IMR-90 (cell line): ENCODE measurements around the gene STAP2. TPM values are rescaled to one million over a fixed set of nuclear protein-coding genes. Genes with fewer than 3 reads are reported as not detected.
A peak's percentile ranks its signal among the peaks of the same experiment; 100 is the strongest.

Experiments used
- ATAC-seq: fragments of 200-7000 bp; cut with Tn5 transposase; 2 replicates; pipeline ENCODE4 v1.9.1; 2020; ENCODE audit warnings: low read depth, mild to moderate bottlenecking, moderate library complexity
- BruUV-seq: library from RNA; stranded (reverse); fragments of 400-500 nt; replicated peaks from 2 replicates; lab custom pipeline; 2021; lab: Mats Ljungman, UMichigan
- CTCF ChIA-PET: fragments of 300-600 bp; formaldehyde crosslinking; extraction: SDS; loops from one replicate; lab custom pipeline; 2021; ENCODE audit warnings: antibody characterized with exemption; lab: Yijun Ruan, JAX
- POLR2A ChIA-PET: fragments of 300-600 bp; sonication (Branson Sonifier 250); formaldehyde crosslinking; loops from one replicate; lab custom pipeline; 2022; ENCODE audit warnings: antibody characterized with exemption; ENCODE audit not compliant: unreplicated experiment; lab: Charles Lee
- DNase-seq: peaks from one replicate; pipeline ENCODE4 v3.0.0; 2013
- H2AFZ ChIP-seq: replicated peaks from 2 replicates; pipeline ENCODE3; 2013; ENCODE audit warnings: low read length, mild to moderate bottlenecking; ENCODE audit not compliant: poor library complexity
- H2AK5ac ChIP-seq: 2 replicates; pipeline ENCODE4 v1.6.1; 2013; ENCODE audit warnings: low read depth, low read length, inconsistent platforms
- H2AK9ac ChIP-seq: replicated peaks from 2 replicates; pipeline ENCODE3; 2013; ENCODE audit warnings: mild to moderate bottlenecking, low read depth, low read length, moderate library complexity; ENCODE audit not compliant: poor library complexity
- H2BK120ac ChIP-seq: 2 replicates; pipeline ENCODE4 v1.6.1; 2013; ENCODE audit warnings: low read depth, low read length, inconsistent platforms
- H2BK15ac ChIP-seq: 3 replicates; pipeline ENCODE4 v1.6.1; 2013; ENCODE audit warnings: low read depth, low read length, inconsistent platforms
- H2BK20ac ChIP-seq: 2 replicates; pipeline ENCODE4 v1.6.1; 2013; ENCODE audit warnings: low read depth, mild to moderate bottlenecking, inconsistent platforms, low read length, moderate library complexity
- H2BK5ac ChIP-seq: 2 replicates; pipeline ENCODE4 v1.6.1; 2013; ENCODE audit warnings: mild to moderate bottlenecking, low read depth, low read length, inconsistent platforms; ENCODE audit not compliant: poor library complexity, severe bottlenecking
- H3K14ac ChIP-seq: replicated peaks from 2 replicates; pipeline ENCODE4 v1.6.1; 2013; ENCODE audit warnings: low read depth, low read length, inconsistent platforms
- H3K18ac ChIP-seq: 2 replicates; pipeline ENCODE4 v1.6.1; 2013; ENCODE audit warnings: low read depth, low read length, control low read depth
- H3K23ac ChIP-seq: 2 replicates; pipeline ENCODE4 v1.6.1; 2013; ENCODE audit warnings: low read depth, low read length, inconsistent platforms
- H3K27ac ChIP-seq: 2 replicates; pipeline ENCODE4 v1.5.1; 2013; ENCODE audit warnings: mild to moderate bottlenecking, control low read depth, low read length; ENCODE audit not compliant: insufficient read depth
- H3K27me3 ChIP-seq: 2 replicates; pipeline ENCODE4 v1.6.1; 2013; ENCODE audit warnings: low read length; ENCODE audit not compliant: control insufficient read depth, insufficient read depth
- H3K36me3 ChIP-seq: 2 replicates; pipeline ENCODE4 v1.6.1; 2013; ENCODE audit warnings: low read length, mixed read lengths; ENCODE audit not compliant: control insufficient read depth, insufficient read depth
- H3K4ac ChIP-seq: 2 replicates; pipeline ENCODE4 v1.6.1; 2013; ENCODE audit warnings: low read depth, low read length, inconsistent platforms
- H3K4me1 ChIP-seq: 2 replicates; pipeline ENCODE4 v1.6.1; 2013; ENCODE audit warnings: low read length, mixed read lengths; ENCODE audit not compliant: control insufficient read depth, insufficient read depth
- H3K4me2 ChIP-seq: 2 replicates; pipeline ENCODE4 v1.6.1; 2013; ENCODE audit warnings: low read depth, mild to moderate bottlenecking, control low read depth, low read length, moderate library complexity
- H3K4me3 ChIP-seq: 2 replicates; pipeline ENCODE4 v1.5.1; 2013; ENCODE audit warnings: low read depth, mild to moderate bottlenecking, control low read depth, low read length, moderate library complexity; ENCODE audit not compliant: insufficient read depth
- H3K56ac ChIP-seq: 2 replicates; pipeline ENCODE4 v1.6.1; 2013; ENCODE audit warnings: low read length, inconsistent platforms; ENCODE audit not compliant: insufficient read depth; ENCODE audit errors: extremely low read depth
- H3K79me1 ChIP-seq, 2 experiments: 2 replicates each; pipeline ENCODE4 v1.6.1; 2013; ENCODE audit warnings: low read length in 2 of 2, inconsistent platforms in 1 of 2, low read depth in 1 of 2
- H3K9ac ChIP-seq: 2 replicates; pipeline ENCODE4 v1.6.1; 2013; ENCODE audit warnings: low read depth, low read length, control low read depth
- H3K9me1 ChIP-seq: 2 replicates; pipeline ENCODE4 v1.6.1; 2013; ENCODE audit warnings: low read length, inconsistent platforms; ENCODE audit not compliant: insufficient read depth
- H3K9me3 ChIP-seq: 2 replicates; pipeline ENCODE4 v1.6.1; 2013; ENCODE audit warnings: low read length; ENCODE audit not compliant: control insufficient read depth, insufficient read depth
- H4K20me1 ChIP-seq: 2 replicates; pipeline ENCODE4 v1.6.1; 2013; ENCODE audit warnings: low read length, inconsistent platforms; ENCODE audit not compliant: insufficient read depth
- H4K5ac ChIP-seq: 2 replicates; pipeline ENCODE4 v1.6.1; 2013; ENCODE audit warnings: mild to moderate bottlenecking, low read depth, low read length, control low read depth
- H4K8ac ChIP-seq, 2 experiments: 2 replicates each; pipeline ENCODE4 v1.6.1; 2013; ENCODE audit warnings: low read depth in 2 of 2, low read length in 2 of 2, control low read depth in 1 of 2, inconsistent platforms in 1 of 2
- H4K91ac ChIP-seq: 2 replicates; pipeline ENCODE4 v1.6.1; 2013; ENCODE audit warnings: low read depth, low read length, inconsistent platforms; ENCODE audit not compliant: insufficient read depth
- BHLHE40 ChIP-seq: fragments of 150-350 bp; IDR thresholded peaks from 2 replicates; pipeline ENCODE4 v1.6.1; 2016; ENCODE audit warnings: mild to moderate bottlenecking, low read depth, low read length
- CEBPB ChIP-seq: IDR thresholded peaks from 2 replicates; pipeline ENCODE4 v1.6.1; 2012; ENCODE audit warnings: low read depth, low read length, improper control_type of control experiment
- CHD1 ChIP-seq: IDR thresholded peaks from 2 replicates; pipeline ENCODE4 v1.6.1; 2012; ENCODE audit warnings: low read depth, low read length, improper control_type of control experiment
- ELK1 ChIP-seq: fragments of 150-350 bp; IDR thresholded peaks from 2 replicates; pipeline ENCODE4 v1.6.1; 2016; ENCODE audit warnings: low read depth, mild to moderate bottlenecking, low read length, moderate library complexity, borderline replicate concordance
- FOS ChIP-seq: fragments of 150-350 bp; IDR thresholded peaks from 2 replicates; pipeline ENCODE4 v1.6.1; 2016; ENCODE audit warnings: low read depth, low read length
- MAFK ChIP-seq: IDR thresholded peaks from 2 replicates; pipeline ENCODE4 v1.6.1; 2012; ENCODE audit warnings: low read depth, low read length, improper control_type of control experiment
- MAZ ChIP-seq: IDR thresholded peaks from 2 replicates; pipeline ENCODE4 v1.6.1; 2012; ENCODE audit warnings: low read depth, mild to moderate bottlenecking, low read length, improper control_type of control experiment, moderate library complexity, borderline replicate concordance
- NFE2L2 ChIP-seq: fragments of 150-350 bp; IDR thresholded peaks from 2 replicates; pipeline ENCODE4 v1.6.1; 2016; ENCODE audit warnings: low read depth, mild to moderate bottlenecking, low read length
- POLR2A ChIP-seq: IDR thresholded peaks from 2 replicates; pipeline ENCODE4 v1.6.1; 2012; ENCODE audit warnings: mild to moderate bottlenecking, low read depth, low read length
- RAD21 ChIP-seq: IDR thresholded peaks from 2 replicates; pipeline ENCODE4 v1.6.1; 2012; ENCODE audit warnings: low read length, improper control_type of control experiment
- WGBS, 2 experiments: methylation state at CpG; one replicate each; pipeline versions ENCODE4 v1.1.5 to v1.1.7; 2013; ENCODE audit warnings: missing lambda C conversion rate in 2 of 2; ENCODE audit not compliant: insufficient read length in 1 of 2; ENCODE audit errors: extremely low coverage in 2 of 2; 5-methylcytosine and 5-hydroxymethylcytosine counted together
- dilution Hi-C: fragments of 300-500 bp; cut with HindIII; formaldehyde crosslinking; loops from one replicate; pipeline ENCODE4 v1.14.3; 2018; ENCODE audit warnings: low sequenced_read_pairs; ENCODE audit not compliant: unreplicated experiment
- in situ Hi-C: fragments of 300-500 bp; cut with MboI; formaldehyde crosslinking; loops from 3 replicates; pipeline ENCODE4 v1.14.3; 2019; ENCODE audit warnings: low sequenced_read_pairs, inconsistent platforms, mixed read lengths
- intact Hi-C: fragments of 100-400 bp; cut with micrococcal nuclease; formaldehyde crosslinking; loops from 2 replicates; pipeline ENCODE4 v1.10.0; 2022
- polyA plus RNA-seq, 3 experiments: library from polyadenylated mRNA; depleted of rRNA; stranded (reverse); fragments of >200 nt; gene quantifications; 2 replicates each; pipeline ENCODE4 v1.2.3, GENCODE V29; 2012; ENCODE audit warnings: low replicate concordance in 1 of 3
- total RNA-seq: library from RNA; depleted of rRNA; stranded (reverse); fragments of >200 nt; gene quantifications from 2 replicates; pipeline ENCODE4 v1.2.3, GENCODE V29; 2012
- TF ChIP-seq, protein P1 (sequence below): conservative IDR thresholded peaks from 2 replicates; pipeline ENCODE4 v1.5.1; 2012; ENCODE audit warnings: mild to moderate bottlenecking, low read depth, low read length, improper control_type of control experiment

STAP2 gene
- total and polyA plus RNA-seq, 2 of the 4 experiments (the other 2 are of a cell fraction): 1.3 to 3.4 TPM

- Histone ChIP-seq H3K36me3 (no peaks in the 10 kb centered on the region), H2AK9ac (peak overlapping the region; percentile 81), H3K14ac (no peak overlapping the region), H2AFZ (peak overlapping the region; percentile 81), H2AK5ac (no peak overlapping the region), H3K56ac (no peak overlapping the region), H4K20me1 (no peaks in the 10 kb centered on the region), H3K9me1 (no peaks in the 10 kb centered on the region), H3K9me3 (no peaks in the 10 kb centered on the region), H4K8ac (peak overlapping the region in 1 of 2 experiments; percentile 46; a peak in 1 of 4 replicates), H2BK120ac (no peak overlapping the region), H3K27ac (no peak overlapping the region), H2BK20ac (no peak overlapping the region), H3K23ac (no peak overlapping the region), H2BK15ac (no peak overlapping the region), H3K9ac (no peak overlapping the region), H4K5ac (peak overlapping the region; percentile 4; the same call in 1 of the 2 replicates), H3K4me1 (no peaks in the 10 kb centered on the region), H2BK5ac (no peak overlapping the region), H3K4me3 (peak overlapping the region; percentile 38), H3K4me2 (peak overlapping the region; percentile 89), H4K91ac (no peak overlapping the region), H3K18ac (no peak overlapping the region), H3K4ac (no peak overlapping the region), H3K27me3 (no peaks in the 10 kb centered on the region; the same call in 1 of the 2 replicates), H3K79me1 (no peaks in the 10 kb centered on the region)
- TF ChIP-seq NFE2L2 (no peak), MAFK (no peak), CEBPB (no peak), ELK1 (no peak), BHLHE40 (no peak), CHD1 (no peak), POLR2A (no peak), FOS (no peak), RAD21 (no peak), MAZ (peak; percentile 9; the same call in 1 of the 2 replicates)
- TF ChIP-seq, protein P1, sequence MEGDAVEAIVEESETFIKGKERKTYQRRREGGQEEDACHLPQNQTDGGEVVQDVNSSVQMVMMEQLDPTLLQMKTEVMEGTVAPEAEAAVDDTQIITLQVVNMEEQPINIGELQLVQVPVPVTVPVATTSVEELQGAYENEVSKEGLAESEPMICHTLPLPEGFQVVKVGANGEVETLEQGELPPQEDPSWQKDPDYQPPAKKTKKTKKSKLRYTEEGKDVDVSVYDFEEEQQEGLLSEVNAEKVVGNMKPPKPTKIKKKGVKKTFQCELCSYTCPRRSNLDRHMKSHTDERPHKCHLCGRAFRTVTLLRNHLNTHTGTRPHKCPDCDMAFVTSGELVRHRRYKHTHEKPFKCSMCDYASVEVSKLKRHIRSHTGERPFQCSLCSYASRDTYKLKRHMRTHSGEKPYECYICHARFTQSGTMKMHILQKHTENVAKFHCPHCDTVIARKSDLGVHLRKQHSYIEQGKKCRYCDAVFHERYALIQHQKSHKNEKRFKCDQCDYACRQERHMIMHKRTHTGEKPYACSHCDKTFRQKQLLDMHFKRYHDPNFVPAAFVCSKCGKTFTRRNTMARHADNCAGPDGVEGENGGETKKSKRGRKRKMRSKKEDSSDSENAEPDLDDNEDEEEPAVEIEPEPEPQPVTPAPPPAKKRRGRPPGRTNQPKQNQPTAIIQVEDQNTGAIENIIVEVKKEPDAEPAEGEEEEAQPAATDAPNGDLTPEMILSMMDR: 0 out of 2 replicates have a peak, but pooled peaks have one; percentile 31
- dilution Hi-C loops (no loop called here), in situ Hi-C loops (no loop called here), intact Hi-C loops (no loop called here)
- ChIA-PET CTCF (no interaction called here), POLR2A (interaction anchor here (0.5 kb wide), 1 partner anchor 63 kb away, joined by 3 read pairs; no protein-coding TSS in a partner anchor)
- DNase-seq (peak; percentile 74), ATAC-seq (peak; percentile 90)
- WGBS, 2 experiments: 7% methylated on average over 31 of the region's 49 CpGs; no CpG with 5 or more reads in 1 of the 2 experiments
- BruUV-seq: no TSS peak
Observed at GRCh38 chr19:4328243-4328990, 10.2 kb downstream of the STAP2 start.
